GM10266 (cell line): ENCODE measurements around the gene GFER.
"Not testable (repeated sequence)": the region's sequence is repeated elsewhere in the genome, so short reads cannot be mapped to it uniquely, and the experiment has no call there.

Experiments
- DNase-seq: peaks from one replicate; pipeline ENCODE4 v3.0.0; 2012; ENCODE audit errors: extremely low spot score
- CTCF ChIP-seq: IDR thresholded peaks from 2 replicates; pipeline ENCODE4 v1.5.1; 2012; ENCODE audit warnings: mild to moderate bottlenecking, low read depth; ENCODE audit not compliant: control insufficient read depth, insufficient read depth; ENCODE audit errors: missing control alignments

Gene GFER

DNA sequence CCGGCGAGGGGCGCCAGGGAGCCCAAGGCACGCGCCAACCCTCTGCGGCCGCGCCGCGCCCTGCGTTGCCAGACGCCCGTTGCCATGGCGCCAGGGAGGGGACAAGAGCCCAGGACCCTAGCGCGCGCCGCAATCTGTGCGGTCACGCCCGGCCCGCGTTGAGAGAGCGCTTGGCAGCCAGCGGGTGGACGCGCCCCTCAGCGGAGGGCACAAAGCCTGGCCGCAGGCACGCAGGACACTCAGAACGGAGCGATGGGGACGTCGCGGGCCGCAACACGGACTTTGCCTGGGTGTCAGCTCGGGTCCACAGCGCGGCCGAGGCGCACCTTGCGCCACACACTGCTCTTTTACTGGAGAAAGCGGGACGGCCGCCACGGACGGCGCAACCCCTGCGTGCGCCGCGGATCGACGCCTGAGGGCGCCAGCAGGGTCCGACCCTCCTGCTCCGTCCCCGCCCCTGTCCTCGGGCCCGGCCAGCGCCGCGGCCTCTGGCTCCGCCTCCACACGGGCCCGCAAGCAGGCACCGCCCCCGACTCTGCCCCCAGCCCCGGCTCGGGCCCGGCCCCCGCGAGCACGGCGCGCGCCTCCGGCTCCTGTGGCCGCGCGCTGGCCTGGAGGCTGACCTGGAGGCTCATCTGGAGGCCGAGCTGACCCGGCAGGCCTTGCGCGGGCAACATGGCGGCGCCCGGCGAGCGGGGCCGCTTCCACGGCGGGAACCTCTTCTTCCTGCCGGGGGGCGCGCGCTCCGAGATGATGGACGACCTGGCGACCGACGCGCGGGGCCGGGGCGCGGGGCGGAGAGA, at the start of gene GFER:
TSS of gene GFER (plus strand) at position 650 of the 803 bp plus-strand sequence. CDS start at position 676, 26 bp downstream.
- peak; percentile 84 for TF ChIP-seq CTCF
- peak; percentile 99 for DNase-seq

- no peak for TF ChIP-seq CTCF
- DNase-seq: no peak
Measured at GRCh38 chr16:1936945-1937479, 47.0 kb upstream of the GFER start.

GRCh38 chr16:1938316-1938715, 45.7 kb upstream of the GFER start:
- DNase-seq: no peak
- no peak for TF ChIP-seq CTCF

- DNase-seq: no peak
- no peak for TF ChIP-seq CTCF
Measured at GRCh38 chr16:1938910-1939309, 45.1 kb upstream of the GFER start.

GRCh38 chr16:1939833-1940232, 44.2 kb upstream of the GFER start:
- DNase-seq: not testable (repeated sequence)

GRCh38 chr16:1940273-1941161, 43.5 kb upstream of the GFER start:
- no peak for DNase-seq
- no peak for TF ChIP-seq CTCF

- no peak for DNase-seq
- no peak for TF ChIP-seq CTCF
Measured at GRCh38 chr16:1941162-1942046, 42.6 kb upstream of the GFER start.
